ENCODE data around the gene OAS3. TPM values are rescaled to one million over a fixed set of nuclear protein-coding genes. Genes with fewer than 3 reads are reported as not detected.

The OAS3 gene
- total RNA-seq, 1 donor from 2014 or later = 7.0 TPM

- DNase-seq (ENCODE audit: low spot score in 2 of 2) = peak in 1 of 2 donors; percentile 16
- Histone ChIP-seq H3K9me3 (peaks cover 0 to under 1% of the 10 kb centered on the region in 2 donors), H3K27me3 (no peaks in the 10 kb centered on the region), H3K4me3 (no peak overlapping the region), H3K4me1 (no peaks in the 10 kb centered on the region), H3K36me3 (no peaks in the 10 kb centered on the region), H3K27ac (no peak overlapping the region)
- intact Hi-C loops (cut with DNase I) = no loop called here
- TF ChIP-seq CTCF (IDR thresholded peaks at IDR 0.05) = no peak
Measured at GRCh38 chr12:112989806-112990205, 51.5 kb downstream of the OAS3 start.

DNA sequence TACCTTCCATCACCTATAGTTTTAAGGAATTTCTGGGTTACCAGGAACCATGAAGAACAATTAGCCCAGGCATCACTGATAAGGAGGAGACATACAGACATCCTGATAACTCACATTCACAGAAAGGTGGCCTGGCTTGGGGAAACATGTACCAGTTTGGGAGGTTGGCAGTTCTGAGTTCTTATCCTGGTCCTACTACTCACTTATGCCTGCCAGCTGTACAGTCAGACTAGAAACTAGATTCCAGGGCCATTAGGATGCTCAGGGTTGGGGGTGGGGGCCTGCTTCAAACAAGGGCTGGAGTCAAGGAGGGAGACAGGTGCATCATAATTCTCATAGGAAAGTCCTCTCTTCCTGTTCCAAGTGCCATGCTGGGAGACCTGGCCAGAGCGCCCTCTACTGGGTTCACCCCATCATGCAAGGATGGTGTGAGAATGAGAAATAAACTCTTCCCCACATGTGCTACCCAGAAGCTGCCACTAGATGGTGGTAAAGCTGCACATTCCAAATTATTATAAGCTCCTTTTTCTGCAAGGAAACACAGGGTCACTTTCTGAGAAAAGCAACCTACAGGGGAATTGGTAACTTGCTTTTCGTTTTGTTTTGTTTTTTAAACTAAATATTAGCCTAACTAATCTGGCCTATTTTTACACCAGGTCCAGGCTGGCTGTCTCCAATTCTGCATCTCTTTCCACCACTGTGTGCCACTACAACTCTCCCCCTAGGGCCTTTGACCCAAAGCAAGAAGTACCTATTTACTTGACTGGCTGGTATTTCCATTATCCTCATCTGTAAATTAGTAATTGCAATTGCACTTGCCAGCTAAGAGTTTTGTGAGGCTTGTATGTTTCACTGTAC is 54.5 kb downstream of the OAS3 start:
- no peak overlapping the region for H3K4me3 ChIP-seq
- H3K27me3 ChIP-seq = no peaks in the 10 kb centered on the region
- no peaks in the 10 kb centered on the region for H3K4me1 ChIP-seq
- intact Hi-C loops (cut with DNase I) = no loop called here
- H3K27ac ChIP-seq = no peak overlapping the region
- no peaks in the 10 kb centered on the region for H3K9me3 ChIP-seq
- peak; percentile 43 to 67 (median 62) for TF ChIP-seq CTCF (IDR thresholded peaks at IDR 0.05)
- H3K36me3 ChIP-seq = peaks cover 4 to 5% of the 10 kb centered on the region in 2 donors
- peak in 1 of 2 donors; percentile 65 for DNase-seq (ENCODE audit: low spot score in 2 of 2)

DNA sequence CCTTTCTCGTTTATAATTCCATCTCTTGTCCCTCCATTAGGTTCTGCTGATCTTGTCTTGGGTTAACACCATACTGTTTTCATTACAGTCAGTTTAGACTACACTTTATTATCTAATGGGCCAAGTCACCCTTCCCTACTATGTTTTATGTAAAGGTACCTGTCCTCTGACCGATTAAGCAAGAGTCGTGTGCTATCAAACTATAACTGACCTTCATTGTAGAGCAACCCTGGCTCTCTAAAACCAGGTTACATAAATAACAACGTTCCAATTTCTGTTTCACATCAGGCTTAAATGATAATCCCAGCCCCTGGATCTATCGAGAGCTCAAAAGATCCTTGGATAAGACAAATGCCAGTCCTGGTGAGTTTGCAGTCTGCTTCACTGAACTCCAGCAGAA is 56.7 kb downstream of the OAS3 start:
- H3K27me3 ChIP-seq = no peaks in the 10 kb centered on the region
- H3K4me3 ChIP-seq = no peak overlapping the region
- intact Hi-C loops (cut with DNase I) = no loop called here
- no peaks in the 10 kb centered on the region for H3K4me1 ChIP-seq
- H3K36me3 ChIP-seq = peaks cover 13 to 19% of the 10 kb centered on the region in 2 donors
- no peak for TF ChIP-seq CTCF (IDR thresholded peaks at IDR 0.05)
- no peak overlapping the region for H3K27ac ChIP-seq
- no peak for DNase-seq (ENCODE audit: low spot score in 2 of 2)
- H3K9me3 ChIP-seq = no peaks in the 10 kb centered on the region

DNA sequence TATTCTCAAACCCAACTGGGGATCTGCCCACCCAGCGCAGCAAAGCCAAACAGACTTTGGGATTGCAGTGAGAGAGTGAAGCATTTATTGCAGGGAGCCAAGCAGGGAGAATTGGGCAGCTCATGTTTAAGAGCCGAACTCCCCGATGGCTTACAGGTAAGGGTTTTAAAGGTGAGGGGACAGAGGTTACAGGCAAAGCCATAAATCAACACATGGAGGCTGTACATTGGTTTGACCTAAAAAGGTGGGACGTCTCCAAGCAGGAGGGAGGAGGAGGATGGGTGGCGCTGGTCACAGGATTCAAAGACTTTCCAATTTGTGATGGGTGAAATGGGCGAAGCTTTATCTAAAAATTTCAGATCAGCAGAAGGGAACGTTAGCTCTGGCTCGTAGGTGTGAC is 58.2 kb downstream of the OAS3 start:
- TF ChIP-seq CTCF (IDR thresholded peaks at IDR 0.05) = no peak
- peaks cover 13 to 19% of the 10 kb centered on the region in 2 donors for H3K36me3 ChIP-seq
- H3K4me1 ChIP-seq = no peaks in the 10 kb centered on the region
- no peak overlapping the region for H3K27ac ChIP-seq
- intact Hi-C loops (cut with DNase I) = no loop called here
- H3K4me3 ChIP-seq = no peak overlapping the region
- peak in 1 of 2 donors; percentile 33 for DNase-seq (ENCODE audit: low spot score in 2 of 2)
- H3K27me3 ChIP-seq = no peaks in the 10 kb centered on the region
- H3K9me3 ChIP-seq = no peaks in the 10 kb centered on the region

DNA sequence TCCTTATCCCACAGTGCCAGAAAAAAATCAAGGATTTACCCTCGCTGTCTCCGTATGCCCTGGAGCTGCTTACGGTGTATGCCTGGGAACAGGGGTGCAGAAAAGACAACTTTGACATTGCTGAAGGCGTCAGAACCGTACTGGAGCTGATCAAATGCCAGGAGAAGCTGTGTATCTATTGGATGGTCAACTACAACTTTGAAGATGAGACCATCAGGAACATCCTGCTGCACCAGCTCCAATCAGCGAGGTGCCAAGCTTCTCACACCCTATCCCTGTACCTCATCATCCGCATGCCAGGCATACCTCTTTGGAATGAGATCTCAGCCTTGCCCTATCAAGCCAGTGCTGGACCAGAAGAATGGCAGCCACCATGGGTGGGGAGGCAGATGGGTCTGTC is 59.2 kb downstream of the OAS3 start:
- TF ChIP-seq CTCF (IDR thresholded peaks at IDR 0.05) = no peak
- no peak overlapping the region for H3K4me3 ChIP-seq
- H3K27me3 ChIP-seq = no peaks in the 10 kb centered on the region
- intact Hi-C loops (cut with DNase I) = no loop called here
- DNase-seq (ENCODE audit: low spot score in 2 of 2) = no peak
- H3K36me3 ChIP-seq = peaks cover 13 to 19% of the 10 kb centered on the region in 2 donors
- H3K9me3 ChIP-seq = no peaks in the 10 kb centered on the region
- H3K27ac ChIP-seq = no peak overlapping the region
- no peaks in the 10 kb centered on the region for H3K4me1 ChIP-seq

All from ascending aorta (tissue), 2 donors.